GM23338 (cell line): ENCODE results near the gene BACE2. TPM values are rescaled to one million over a fixed set of nuclear protein-coding genes. Genes with fewer than 3 reads are reported as not detected.
A peak's percentile ranks its signal among the peaks of the same experiment; 100 is the strongest.

Experiments
- ATAC-seq: fragments of 200-7000 bp; cut with Tn5 transposase; 3 replicates; pipeline ENCODE4 v1.9.1; 2020
- DNase-seq: peaks from one replicate; pipeline ENCODE4 v3.0.0-alpha.2; 2015; ENCODE audit warnings: low spot score
- H2AFZ ChIP-seq: fragments of 200-600 bp; sonication (generic); 2 replicates; pipeline ENCODE4 v1.8.0; 2016; ENCODE audit warnings: antibody characterized with exemption, mild to moderate bottlenecking, moderate library complexity
- H3F3A ChIP-seq: fragments of 200-600 bp; sonication (generic); replicated peaks from 2 replicates; pipeline ENCODE4 v1.8.0; 2017; ENCODE audit warnings: antibody characterized with exemption, mixed run types, low read depth
- H3K27ac ChIP-seq: fragments of 200-600 bp; sonication (generic); 2 replicates; pipeline ENCODE4 v1.6.1; 2016; ENCODE audit warnings: low read depth
- H3K27me3 ChIP-seq: fragments of 200-600 bp; sonication (generic); 2 replicates; pipeline ENCODE4 v1.8.0; 2016; ENCODE audit warnings: mild to moderate bottlenecking, mixed run types, moderate library complexity; ENCODE audit not compliant: insufficient read depth
- H3K36me3 ChIP-seq: fragments of 200-600 bp; sonication (generic); 2 replicates; pipeline ENCODE4 v1.8.0; 2016; ENCODE audit warnings: mild to moderate bottlenecking; ENCODE audit not compliant: insufficient read depth
- H3K4me1 ChIP-seq: fragments of 200-600 bp; sonication (generic); 2 replicates; pipeline ENCODE4 v1.8.0; 2016; ENCODE audit warnings: mild to moderate bottlenecking, moderate library complexity; ENCODE audit not compliant: insufficient read depth
- H3K4me2 ChIP-seq: fragments of 200-600 bp; sonication (generic); 2 replicates; pipeline ENCODE4 v1.7.1; 2017; ENCODE audit warnings: mixed run types
- H3K4me3 ChIP-seq: fragments of 200-600 bp; sonication (generic); 2 replicates; pipeline ENCODE4 v1.6.1; 2016; ENCODE audit warnings: mixed run types
- H3K79me2 ChIP-seq: fragments of 200-600 bp; sonication (generic); replicated peaks from 2 replicates; pipeline ENCODE4 v1.8.0; 2017; ENCODE audit warnings: mild to moderate bottlenecking; ENCODE audit not compliant: insufficient read depth
- H3K9me2 ChIP-seq: fragments of 200-600 bp; sonication (generic); 2 replicates; pipeline ENCODE4 v1.8.0; 2017; ENCODE audit not compliant: insufficient read depth
- H4K20me1 ChIP-seq: fragments of 200-600 bp; sonication (generic); replicated peaks from 2 replicates; pipeline ENCODE4 v1.8.0; 2017; ENCODE audit warnings: mild to moderate bottlenecking; ENCODE audit not compliant: insufficient read depth
- H3K27ac Mint-ChIP-seq: 2 replicates; pipeline ENCODE4 v1.8.0; 2020; ENCODE audit warnings: inconsistent platforms, mild to moderate bottlenecking, moderate library complexity, mixed read lengths
- H3K27me3 Mint-ChIP-seq: 3 replicates; pipeline ENCODE4 v1.8.0; 2022; ENCODE audit warnings: low read depth, mild to moderate bottlenecking, moderate library complexity, mixed read lengths, inconsistent platforms; ENCODE audit not compliant: insufficient read depth, poor library complexity
- H3K36me3 Mint-ChIP-seq: 3 replicates; pipeline ENCODE4 v1.8.0; 2021; ENCODE audit warnings: low read depth, mild to moderate bottlenecking, inconsistent platforms, moderate library complexity, mixed read lengths
- H3K4me1 Mint-ChIP-seq: 3 replicates; pipeline ENCODE4 v1.8.0; 2020; ENCODE audit warnings: mild to moderate bottlenecking, inconsistent platforms, mixed read lengths
- H3K4me3 Mint-ChIP-seq: 3 replicates; pipeline ENCODE4 v1.8.0; 2021; ENCODE audit warnings: moderate library complexity, mild to moderate bottlenecking, inconsistent platforms, mixed read lengths
- H3K9me3 Mint-ChIP-seq: 3 replicates; pipeline ENCODE4 v1.8.0; 2020; ENCODE audit warnings: moderate library complexity, mild to moderate bottlenecking, inconsistent platforms, mixed read lengths
- CREB1 ChIP-seq: fragments of 250-450 bp; sonication (Bioruptor Pico); IDR thresholded peaks from 2 replicates; pipeline ENCODE4 v1.5.0; 2020; ENCODE audit warnings: low read depth, mild to moderate bottlenecking, moderate library complexity
- ETS1 ChIP-seq: IDR thresholded peaks from 2 replicates; pipeline ENCODE4 v1.6.1; 2016; ENCODE audit warnings: antibody characterized with exemption
- EZH2 ChIP-seq: fragments of 200-600 bp; sonication (generic); IDR thresholded peaks from one replicate; pipeline ENCODE4 v1.8.0; 2017; ENCODE audit warnings: antibody characterized with exemption, mild to moderate bottlenecking, low read depth; ENCODE audit not compliant: unreplicated experiment
- EZH2phosphoT487 ChIP-seq: fragments of 200-600 bp; sonication (generic); IDR thresholded peaks from one replicate; pipeline ENCODE4 v1.8.1; 2018; ENCODE audit warnings: antibody characterized with exemption; ENCODE audit not compliant: unreplicated experiment
- JUNB ChIP-seq: IDR thresholded peaks from one replicate; pipeline ENCODE4 v1.6.1; 2016; ENCODE audit warnings: antibody characterized with exemption; ENCODE audit not compliant: unreplicated experiment
- NANOG ChIP-seq: IDR thresholded peaks from 2 replicates; pipeline ENCODE4 v1.6.1; 2016; ENCODE audit warnings: antibody characterized with exemption, borderline replicate concordance
- POLR2AphosphoS5 ChIP-seq: IDR thresholded peaks from 2 replicates; pipeline ENCODE4 v1.6.1; 2016; ENCODE audit warnings: antibody characterized with exemption, low read depth
- REST ChIP-seq: IDR thresholded peaks from one replicate; pipeline ENCODE4 v1.6.1; 2018; ENCODE audit warnings: antibody characterized with exemption; ENCODE audit not compliant: unreplicated experiment
- ZNF331 ChIP-seq: fragments of 250-450 bp; sonication (Bioruptor Pico); IDR thresholded peaks from 2 replicates; pipeline ENCODE4 v1.5.0; 2020; ENCODE audit warnings: low read depth, mild to moderate bottlenecking, moderate library complexity
- polyA plus RNA-seq: library from polyadenylated mRNA; unstranded; fragments of >200 nt; fragmentation: Nextera tagmentation; extraction: Ambion mirVana; gene quantifications from 2 replicates; pipeline ENCODE4 v1.2.1, GENCODE V29; 2016
- total RNA-seq: library from RNA; depleted of rRNA; stranded (reverse); fragments of >200 nt; shearing (Covaris generic); gene quantifications from 2 replicates; pipeline ENCODE4 v1.2.3, GENCODE V29; 2014

The BACE2 gene
- total and polyA plus RNA-seq, 2 experiments from 2014 or later = 3.5 to 6.8 TPM

GRCh38 chr21:41142051-41142795 lies 25.7 kb upstream of the BACE2 start:
- no peak overlapping the region for H3K27ac ChIP-seq
- ATAC-seq (peak; percentile 73), DNase-seq (peak; percentile 9)
- H3K36me3 ChIP-seq = no peaks in the 10 kb centered on the region
- no peaks in the 10 kb centered on the region for H3K9me2 ChIP-seq
- TF ChIP-seq ZNF331 (CRISPR knock-in tag) (no peak), EZH2phosphoT487 (no peak), JUNB (no peak), EZH2 (no peak), CREB1 (CRISPR knock-in tag) (no peak), NANOG (no peak), ETS1 (no peak), REST (no peak), POLR2AphosphoS5 (no peak)
- Mint-ChIP-seq H3K27me3 (peaks cover 18% of the 10 kb centered on the region), H3K4me1 (peaks cover 2% of the 10 kb centered on the region; the same call in 2 of the 3 replicates), H3K9me3 (peaks cover 53% of the 10 kb centered on the region), H3K36me3 (peaks cover 9% of the 10 kb centered on the region), H3K4me3 (no peak overlapping the region), H3K27ac (no peak overlapping the region)
- no peaks in the 10 kb centered on the region for H3K27me3 ChIP-seq
- H3K4me3 ChIP-seq = no peak overlapping the region
- H3K79me2 ChIP-seq = no peaks in the 10 kb centered on the region
- no peaks in the 10 kb centered on the region for H3F3A ChIP-seq
- no peak overlapping the region for H2AFZ ChIP-seq
- no peaks in the 10 kb centered on the region for H4K20me1 ChIP-seq
- H3K4me1 ChIP-seq = 0 out of 2 replicates have a peak, but pooled peaks cover under 1% of the 10 kb centered on the region
- H3K4me2 ChIP-seq = no peak overlapping the region

GRCh38 chr21:41143596-41144325 lies 24.2 kb upstream of the BACE2 start:
- no peaks in the 10 kb centered on the region for H3K9me2 ChIP-seq
- no peak overlapping the region for H3K4me2 ChIP-seq
- Mint-ChIP-seq H3K4me3 (no peak overlapping the region), H3K4me1 (peaks cover 2% of the 10 kb centered on the region; the same call in 2 of the 3 replicates), H3K9me3 (peaks cover 63% of the 10 kb centered on the region), H3K36me3 (peaks cover 11% of the 10 kb centered on the region), H3K27ac (no peak overlapping the region), H3K27me3 (peaks cover 14% of the 10 kb centered on the region)
- no peaks in the 10 kb centered on the region for H3K79me2 ChIP-seq
- no peaks in the 10 kb centered on the region for H3F3A ChIP-seq
- no peak overlapping the region for H2AFZ ChIP-seq
- no peaks in the 10 kb centered on the region for H4K20me1 ChIP-seq
- no peak for ATAC-seq
- no peaks in the 10 kb centered on the region for H3K36me3 ChIP-seq
- no peak overlapping the region for H3K27ac ChIP-seq
- peaks cover 10% of the 10 kb centered on the region for H3K4me1 ChIP-seq
- DNase-seq = no peak
- H3K27me3 ChIP-seq = no peaks in the 10 kb centered on the region
- H3K4me3 ChIP-seq = no peak overlapping the region
- no peak for TF ChIP-seq ETS1
- TF ChIP-seq EZH2 = no peak
